PC-9 (cell line): ENCODE measurements around the gene CACNA1E.

ENCODE experiments used
- EZH2 ChIP-seq: fragments of 200-600 bp; sonication (generic); IDR thresholded peaks from 2 replicates; pipeline ENCODE4 v1.8.0; 2017; ENCODE audit warnings: antibody characterized with exemption, low read depth
- TF ChIP-seq, protein P1 (sequence below): fragments of 200-600 bp; sonication (generic); conservative IDR thresholded peaks from 2 replicates; pipeline ENCODE4 v1.6.1; 2017; ENCODE audit warnings: mixed run types, antibody characterized with exemption, mild to moderate bottlenecking, moderate library complexity

DNA sequence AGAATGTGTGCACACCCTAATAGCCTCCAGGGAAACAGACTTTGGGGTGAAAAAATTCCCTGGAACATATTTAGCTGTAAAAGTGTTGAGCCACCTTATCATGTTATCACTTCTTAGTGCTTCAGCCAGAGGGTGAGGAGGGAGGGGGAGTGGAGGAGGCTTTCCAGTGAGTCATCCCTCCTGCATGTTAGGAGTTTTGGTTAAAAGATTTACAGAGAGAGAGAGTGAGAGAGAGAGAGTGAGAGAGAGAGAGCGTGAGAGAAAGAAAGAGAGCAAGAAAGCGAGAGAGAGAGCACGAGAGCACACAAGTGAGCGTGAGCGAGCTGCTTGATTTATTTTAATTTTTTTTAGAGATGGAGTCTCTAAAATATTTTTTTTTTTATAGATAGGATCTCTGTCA is 13.5 kb upstream of the CACNA1E start:
- TF ChIP-seq, protein P1, sequence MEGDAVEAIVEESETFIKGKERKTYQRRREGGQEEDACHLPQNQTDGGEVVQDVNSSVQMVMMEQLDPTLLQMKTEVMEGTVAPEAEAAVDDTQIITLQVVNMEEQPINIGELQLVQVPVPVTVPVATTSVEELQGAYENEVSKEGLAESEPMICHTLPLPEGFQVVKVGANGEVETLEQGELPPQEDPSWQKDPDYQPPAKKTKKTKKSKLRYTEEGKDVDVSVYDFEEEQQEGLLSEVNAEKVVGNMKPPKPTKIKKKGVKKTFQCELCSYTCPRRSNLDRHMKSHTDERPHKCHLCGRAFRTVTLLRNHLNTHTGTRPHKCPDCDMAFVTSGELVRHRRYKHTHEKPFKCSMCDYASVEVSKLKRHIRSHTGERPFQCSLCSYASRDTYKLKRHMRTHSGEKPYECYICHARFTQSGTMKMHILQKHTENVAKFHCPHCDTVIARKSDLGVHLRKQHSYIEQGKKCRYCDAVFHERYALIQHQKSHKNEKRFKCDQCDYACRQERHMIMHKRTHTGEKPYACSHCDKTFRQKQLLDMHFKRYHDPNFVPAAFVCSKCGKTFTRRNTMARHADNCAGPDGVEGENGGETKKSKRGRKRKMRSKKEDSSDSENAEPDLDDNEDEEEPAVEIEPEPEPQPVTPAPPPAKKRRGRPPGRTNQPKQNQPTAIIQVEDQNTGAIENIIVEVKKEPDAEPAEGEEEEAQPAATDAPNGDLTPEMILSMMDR: no peak
- no peak for TF ChIP-seq EZH2
